Brain microvascular endothelial cell (primary cell): ENCODE data around the gene SLCO3A1.
"Not testable (repeated sequence)": the region's sequence is repeated elsewhere in the genome, so short reads cannot be mapped to it uniquely, and the experiment has no call there.

ENCODE experiments used
- DNase-seq: peaks from one replicate; pipeline ENCODE4 v3.0.0-alpha.2; 2020
- H3K27ac ChIP-seq: fragments of 250-450 bp; sonication (Bioruptor Pico); 2 replicates; pipeline ENCODE4 v1.5.1; 2020; ENCODE audit warnings: mild to moderate bottlenecking, moderate library complexity
- H3K27me3 ChIP-seq: fragments of 250-450 bp; sonication (Bioruptor Pico); replicated peaks from 2 replicates; pipeline ENCODE4 v1.5.1; 2020; ENCODE audit warnings: mild to moderate bottlenecking
- H3K36me3 ChIP-seq: fragments of 250-450 bp; sonication (Bioruptor Pico); replicated peaks from 2 replicates; pipeline ENCODE4 v1.5.1; 2020; ENCODE audit warnings: mild to moderate bottlenecking
- H3K4me3 ChIP-seq: 2 replicates; pipeline ENCODE4 v1.5.1; 2011; ENCODE audit warnings: low read depth, mild to moderate bottlenecking, control low read depth, low read length, moderate library complexity
- in situ Hi-C: cut with HindIII; loops from 2 replicates; pipeline ENCODE4 v1.10.0; 2017; ENCODE audit warnings: low sequenced_read_pairs, low pct_ligation_motif_present
- TF ChIP-seq, protein P1 (sequence below): IDR thresholded peaks from 2 replicates; pipeline ENCODE4 v1.5.1; 2011; ENCODE audit warnings: low read depth, mild to moderate bottlenecking, moderate library complexity, low read length, control low read depth, inconsistent platforms; ENCODE audit errors: missing control alignments

Gene SLCO3A1

DNA sequence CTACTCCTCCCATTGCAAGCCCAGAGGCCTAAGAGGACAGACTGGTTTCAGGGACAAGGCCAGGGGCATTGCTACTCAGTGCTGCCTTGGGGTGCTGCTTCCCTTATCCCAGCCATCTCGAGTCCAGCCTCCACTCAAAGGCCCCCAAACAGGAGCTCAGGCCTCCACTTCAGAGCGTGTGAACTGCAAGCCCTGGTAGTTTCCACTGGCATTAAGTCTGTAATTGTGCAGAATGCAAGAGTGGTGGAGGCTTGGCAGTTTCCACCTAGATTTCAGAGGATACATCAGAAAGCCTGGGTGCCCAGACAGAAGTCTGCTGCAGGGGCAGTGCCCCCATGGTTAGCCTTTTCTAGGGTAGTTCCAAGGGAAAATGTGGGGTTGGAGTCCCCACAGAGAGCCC, 347.4 kb downstream of the SLCO3A1 start:
- Histone ChIP-seq H3K27me3 (no peaks in the 10 kb centered on the region), H3K4me3 (no peak overlapping the region), H3K27ac (no peak overlapping the region), H3K36me3 (no peaks in the 10 kb centered on the region)
- no peak for DNase-seq
- in situ Hi-C loops = no loop called here
- TF ChIP-seq, protein P1, sequence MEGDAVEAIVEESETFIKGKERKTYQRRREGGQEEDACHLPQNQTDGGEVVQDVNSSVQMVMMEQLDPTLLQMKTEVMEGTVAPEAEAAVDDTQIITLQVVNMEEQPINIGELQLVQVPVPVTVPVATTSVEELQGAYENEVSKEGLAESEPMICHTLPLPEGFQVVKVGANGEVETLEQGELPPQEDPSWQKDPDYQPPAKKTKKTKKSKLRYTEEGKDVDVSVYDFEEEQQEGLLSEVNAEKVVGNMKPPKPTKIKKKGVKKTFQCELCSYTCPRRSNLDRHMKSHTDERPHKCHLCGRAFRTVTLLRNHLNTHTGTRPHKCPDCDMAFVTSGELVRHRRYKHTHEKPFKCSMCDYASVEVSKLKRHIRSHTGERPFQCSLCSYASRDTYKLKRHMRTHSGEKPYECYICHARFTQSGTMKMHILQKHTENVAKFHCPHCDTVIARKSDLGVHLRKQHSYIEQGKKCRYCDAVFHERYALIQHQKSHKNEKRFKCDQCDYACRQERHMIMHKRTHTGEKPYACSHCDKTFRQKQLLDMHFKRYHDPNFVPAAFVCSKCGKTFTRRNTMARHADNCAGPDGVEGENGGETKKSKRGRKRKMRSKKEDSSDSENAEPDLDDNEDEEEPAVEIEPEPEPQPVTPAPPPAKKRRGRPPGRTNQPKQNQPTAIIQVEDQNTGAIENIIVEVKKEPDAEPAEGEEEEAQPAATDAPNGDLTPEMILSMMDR = no peak

DNA sequence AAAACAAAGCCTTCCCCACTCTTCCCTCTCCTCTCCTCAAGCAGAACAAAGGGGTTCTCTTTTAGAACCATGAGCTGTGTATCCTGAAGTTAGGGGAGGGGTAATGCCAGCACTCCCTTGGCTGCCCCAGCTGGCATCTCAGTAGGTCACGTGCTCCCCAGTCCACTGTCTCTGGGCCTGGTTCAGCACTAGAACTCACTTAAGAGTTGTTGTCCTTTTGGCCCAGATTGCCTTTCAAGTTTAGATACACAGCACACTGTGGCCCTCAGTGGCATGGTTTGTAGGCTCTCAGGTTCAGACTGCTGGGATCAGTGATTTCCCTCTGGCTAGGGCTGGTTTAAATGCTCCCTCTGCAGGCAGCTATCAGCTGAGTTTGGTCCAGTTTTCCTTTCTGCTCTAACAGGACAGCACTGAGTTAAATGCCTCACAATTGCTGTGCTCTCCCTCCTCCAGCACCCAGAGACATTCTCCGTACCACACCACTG, 351.8 kb downstream of the SLCO3A1 start:
- Histone ChIP-seq H3K27me3 (no peaks in the 10 kb centered on the region), H3K36me3 (no peaks in the 10 kb centered on the region), H3K27ac (no peak overlapping the region), H3K4me3 (no peak overlapping the region)
- TF ChIP-seq, protein P1 = no peak
- no peak for DNase-seq
- in situ Hi-C loops = no loop called here

DNA sequence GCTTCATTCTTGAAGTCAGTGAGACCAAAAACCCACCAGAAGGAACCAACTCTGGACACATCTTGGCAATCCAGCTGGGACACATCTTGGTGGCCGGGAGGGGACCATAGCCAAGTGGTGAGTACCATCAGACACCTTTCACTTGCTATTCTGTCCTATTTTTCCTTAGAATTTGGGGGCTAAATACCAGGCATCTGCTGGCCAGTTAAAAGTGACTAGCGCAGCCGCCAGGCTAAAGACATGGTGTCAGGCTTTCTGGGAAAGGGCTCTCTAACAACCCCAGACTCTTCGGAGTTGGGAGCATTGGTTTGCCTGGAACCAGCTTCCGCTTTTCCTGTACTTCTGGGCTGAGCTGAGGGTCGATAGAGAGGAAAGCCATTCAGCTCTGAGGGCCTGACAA, 354.1 kb downstream of the SLCO3A1 start:
- DNase-seq, H3K4me3 ChIP-seq, in situ Hi-C loops, H3K27me3 ChIP-seq, H3K27ac ChIP-seq, H3K36me3 ChIP-seq: not testable (repeated sequence)
